AG04450 (cell line): ENCODE measurements around the gene CCNT1. TPM values are rescaled to one million over a fixed set of nuclear protein-coding genes. Genes with fewer than 3 reads are reported as not detected.
"Not testable (repeated sequence)": the region's sequence is repeated elsewhere in the genome, so short reads cannot be mapped to it uniquely, and the experiment has no call there.

Source experiments
- CTCF ChIA-PET: fragments of 300-600, 350-600 bp; formaldehyde crosslinking; extraction: SDS; loops from one replicate; lab custom pipeline; 2022; ENCODE audit warnings: antibody characterized with exemption, inconsistent platforms; lab: Charles Lee
- POLR2A ChIA-PET: fragments of 350-600 bp; formaldehyde crosslinking; extraction: SDS; loops from one replicate; lab custom pipeline; 2021; ENCODE audit warnings: antibody characterized with exemption, inconsistent platforms; lab: Yijun Ruan, JAX
- DNase-seq: peaks from one replicate; pipeline ENCODE4 v3.0.0-alpha.2; 2011; ENCODE audit warnings: low read depth, low spot score
- H3K27ac ChIP-seq: one replicate; pipeline ENCODE4 v1.5.1; 2012; ENCODE audit warnings: low read depth, low read length, control low read depth
- H3K27me3 ChIP-seq: one replicate; pipeline ENCODE4 v1.6.0; 2012; ENCODE audit warnings: low read length; ENCODE audit not compliant: control insufficient read depth, insufficient read depth
- H3K4me3 ChIP-seq: 2 replicates; pipeline ENCODE4 v1.5.1; 2011; ENCODE audit warnings: mild to moderate bottlenecking, low read depth, low read length, control low read depth
- H3K9me3 ChIP-seq: 2 replicates; pipeline ENCODE4 v1.5.1; 2012; ENCODE audit warnings: low read length; ENCODE audit not compliant: control insufficient read depth, insufficient read depth
- polyA plus RNA-seq: library from polyadenylated mRNA; depleted of rRNA; stranded (reverse); fragments of >200 nt; gene quantifications from 2 replicates; pipeline ENCODE4 v1.2.3, GENCODE V29; 2011
- TF ChIP-seq, protein P1 (sequence below): IDR thresholded peaks from 2 replicates; pipeline ENCODE4 v1.5.1; 2011; ENCODE audit warnings: low read depth, low read length, control low read depth, inconsistent platforms

CCNT1 gene
- polyA plus RNA-seq, 1 experiment = 30.8 TPM

DNA sequence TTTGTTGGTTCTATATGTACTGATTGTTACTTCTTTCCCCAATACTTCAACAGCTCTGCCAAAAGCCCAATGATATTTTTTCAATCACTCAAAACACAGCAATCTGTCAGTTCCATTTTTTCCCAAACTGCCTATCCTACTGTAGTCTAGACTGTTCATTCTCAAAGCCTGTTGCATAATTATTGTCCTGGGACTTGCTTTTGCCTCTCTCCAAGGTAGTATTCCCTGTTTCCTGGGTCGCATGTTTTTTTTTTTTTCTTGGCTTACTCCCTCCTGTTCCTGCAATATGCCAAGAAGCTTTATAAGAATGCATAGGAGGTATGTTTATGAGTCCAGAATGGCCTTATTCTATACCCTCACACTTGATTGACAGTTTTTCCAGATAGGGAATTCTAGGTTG, 19.9 kb upstream of the CCNT1 start:
- DNase-seq = no peak
- Histone ChIP-seq H3K9me3 (no peaks in the 10 kb centered on the region; the same call in 1 of the 2 replicates), H3K4me3 (no peak overlapping the region), H3K27me3 (peaks cover 25% of the 10 kb centered on the region), H3K27ac (no peak overlapping the region)
- TF ChIP-seq, protein P1, sequence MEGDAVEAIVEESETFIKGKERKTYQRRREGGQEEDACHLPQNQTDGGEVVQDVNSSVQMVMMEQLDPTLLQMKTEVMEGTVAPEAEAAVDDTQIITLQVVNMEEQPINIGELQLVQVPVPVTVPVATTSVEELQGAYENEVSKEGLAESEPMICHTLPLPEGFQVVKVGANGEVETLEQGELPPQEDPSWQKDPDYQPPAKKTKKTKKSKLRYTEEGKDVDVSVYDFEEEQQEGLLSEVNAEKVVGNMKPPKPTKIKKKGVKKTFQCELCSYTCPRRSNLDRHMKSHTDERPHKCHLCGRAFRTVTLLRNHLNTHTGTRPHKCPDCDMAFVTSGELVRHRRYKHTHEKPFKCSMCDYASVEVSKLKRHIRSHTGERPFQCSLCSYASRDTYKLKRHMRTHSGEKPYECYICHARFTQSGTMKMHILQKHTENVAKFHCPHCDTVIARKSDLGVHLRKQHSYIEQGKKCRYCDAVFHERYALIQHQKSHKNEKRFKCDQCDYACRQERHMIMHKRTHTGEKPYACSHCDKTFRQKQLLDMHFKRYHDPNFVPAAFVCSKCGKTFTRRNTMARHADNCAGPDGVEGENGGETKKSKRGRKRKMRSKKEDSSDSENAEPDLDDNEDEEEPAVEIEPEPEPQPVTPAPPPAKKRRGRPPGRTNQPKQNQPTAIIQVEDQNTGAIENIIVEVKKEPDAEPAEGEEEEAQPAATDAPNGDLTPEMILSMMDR = no peak
- CTCF ChIA-PET = interaction anchor here (0.5 to 4.1 kb wide), 2 partner anchors 17 to 155 kb away, joined by 3 to 28 read pairs; no protein-coding TSS in a partner anchor
- POLR2A ChIA-PET = no interaction called here

DNA sequence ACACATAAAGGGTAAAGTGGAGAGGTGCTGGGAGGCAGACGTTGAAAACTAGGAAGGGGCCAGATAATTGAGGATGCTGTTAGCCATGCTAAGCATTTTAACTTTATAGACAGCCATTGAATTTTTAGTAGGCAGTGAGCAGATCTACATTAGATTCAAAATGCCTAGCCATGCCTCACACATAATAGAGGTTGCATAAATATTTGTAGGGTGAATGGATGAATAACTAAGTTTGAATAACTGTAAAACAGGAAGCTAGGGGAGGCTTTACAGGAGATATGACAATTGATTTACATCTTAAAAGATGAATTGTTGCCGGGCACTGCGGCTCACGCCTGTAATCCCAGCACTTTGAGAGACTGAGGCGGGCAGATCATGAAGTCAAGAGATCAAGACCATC, 12.3 kb upstream of the CCNT1 start:
- no peak overlapping the region for H3K4me3 ChIP-seq

DNA sequence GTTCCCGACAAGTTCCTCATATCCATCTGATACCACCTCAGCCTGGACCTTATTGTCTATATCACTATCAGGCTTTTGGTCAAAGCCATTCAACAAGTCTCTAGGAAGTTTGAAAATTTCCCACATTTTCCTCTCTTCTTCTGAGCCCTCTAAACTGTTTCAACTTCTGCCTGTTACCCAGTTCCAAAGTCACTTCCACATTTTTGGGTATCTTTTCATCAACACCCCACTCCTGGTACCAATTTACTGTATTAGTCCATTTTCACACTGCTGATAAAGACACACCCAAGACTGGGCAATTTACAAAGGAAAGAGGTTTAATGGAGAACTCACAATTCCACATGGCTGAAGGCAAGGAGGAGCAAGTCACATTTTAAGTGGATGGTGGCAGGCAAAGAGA, 4.2 kb upstream of the CCNT1 start:
- H3K27me3 ChIP-seq, CTCF ChIA-PET, POLR2A ChIA-PET, H3K27ac ChIP-seq, H3K4me3 ChIP-seq, DNase-seq, H3K9me3 ChIP-seq: not testable (repeated sequence)

More for the DNA sequence above, 12.3 kb upstream of the CCNT1 start:
- no peak for DNase-seq
- TF ChIP-seq, protein P1 = no peak
- no peaks in the 10 kb centered on the region for H3K9me3 ChIP-seq
- ChIA-PET CTCF (no interaction called here), POLR2A (no interaction called here)
- H3K27ac ChIP-seq = no peak overlapping the region
- no peaks in the 10 kb centered on the region for H3K27me3 ChIP-seq

DNA sequence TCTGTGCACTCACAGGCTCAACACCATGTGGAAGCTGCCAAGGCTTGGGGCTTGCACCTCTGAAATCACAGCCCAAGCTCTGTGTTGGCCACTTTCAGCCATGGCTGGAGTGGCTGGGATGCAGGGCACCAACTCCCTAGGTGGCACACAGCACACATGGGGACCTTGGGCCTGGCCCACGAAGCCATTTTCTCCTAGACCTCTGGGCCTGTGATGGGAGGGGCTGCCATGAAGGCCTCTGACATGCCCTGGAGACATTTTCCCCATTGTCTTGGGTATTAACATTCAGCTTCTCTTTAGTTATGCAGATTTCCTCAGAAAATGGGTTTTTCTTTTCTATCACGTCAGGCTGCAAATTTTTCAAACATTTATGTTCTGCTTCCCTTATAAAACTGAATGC, 3.7 kb upstream of the CCNT1 start:
- H3K4me3 ChIP-seq, POLR2A ChIA-PET, H3K27me3 ChIP-seq, DNase-seq, CTCF ChIA-PET, H3K27ac ChIP-seq, H3K9me3 ChIP-seq: not testable (repeated sequence)

DNA sequence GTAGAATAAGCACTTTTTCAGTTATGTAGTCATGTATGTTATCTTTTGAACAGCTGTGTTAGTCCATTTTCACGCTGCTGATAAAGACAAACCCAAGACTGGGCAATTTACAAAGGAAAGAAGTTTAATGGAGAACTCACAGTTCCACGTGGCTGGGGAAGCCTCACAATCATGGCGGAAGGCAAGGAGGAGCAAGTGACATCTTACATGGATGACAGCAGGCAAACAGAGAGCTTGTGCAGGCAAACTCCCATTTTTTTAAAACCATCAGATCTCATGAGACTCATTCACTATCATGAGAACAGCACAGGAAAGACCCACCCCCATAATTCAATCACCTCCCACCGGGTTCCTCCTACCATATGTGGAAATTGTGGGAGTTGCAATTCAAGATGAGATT, 2.5 kb upstream of the CCNT1 start:
- H3K27me3 ChIP-seq, H3K4me3 ChIP-seq, POLR2A ChIA-PET, CTCF ChIA-PET, H3K27ac ChIP-seq, DNase-seq, H3K9me3 ChIP-seq: not testable (repeated sequence)

DNA sequence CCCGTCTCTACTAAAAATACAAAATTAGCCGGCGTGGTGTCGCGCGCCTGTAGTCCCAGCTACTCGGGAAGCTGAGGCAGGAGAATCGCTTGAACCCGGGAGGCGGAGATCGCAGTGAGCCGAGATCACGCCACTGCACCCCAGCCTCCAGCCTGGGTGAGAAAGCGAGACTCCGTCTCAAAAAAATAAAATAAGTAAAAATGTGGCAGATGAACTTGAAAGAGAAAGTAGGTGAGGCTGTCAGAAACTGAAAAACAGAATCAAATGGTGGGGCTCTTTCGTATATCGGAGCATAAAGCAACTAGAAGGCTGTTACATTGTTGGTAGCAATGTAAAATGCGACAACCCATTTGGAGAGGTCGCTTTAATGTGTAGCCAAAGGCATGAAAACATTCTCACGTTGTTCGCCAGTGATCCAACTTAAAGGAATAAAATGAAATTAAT, 767 bp upstream of the CCNT1 start:
- Histone ChIP-seq H3K27me3 (no peaks in the 10 kb centered on the region), H3K4me3 (peak overlapping the region; percentile 60), H3K9me3 (peaks cover 8% of the 10 kb centered on the region), H3K27ac (peak overlapping the region; percentile 97)
- ChIA-PET CTCF (no interaction called here), POLR2A (no interaction called here)
- TF ChIP-seq, protein P1 = no peak
- no peak for DNase-seq

DNA sequence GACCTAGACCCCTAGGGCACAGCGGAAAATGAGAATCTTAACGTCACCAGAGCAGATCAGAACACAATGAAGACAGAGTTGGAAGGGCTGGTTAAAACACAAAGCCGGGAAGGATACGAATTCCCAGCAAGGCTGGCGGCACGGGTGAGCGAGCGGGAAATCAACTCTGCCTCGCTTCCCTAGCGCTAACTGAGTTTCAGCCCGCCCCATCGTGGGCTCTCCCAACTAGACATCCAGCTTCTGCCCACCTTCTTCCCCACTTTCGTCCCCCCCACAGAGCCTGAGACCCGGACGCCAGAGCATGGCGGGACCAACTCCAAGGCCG, 377 bp downstream of the CCNT1 start:
- CTCF ChIA-PET = interaction anchor here (0.7 to 2.8 kb wide), 3 partner anchors 37 to 527 kb away, joined by 3 to 10 read pairs (median 4); no protein-coding TSS in a partner anchor

More for the DNA sequence above, 377 bp downstream of the CCNT1 start:
- H3K27ac ChIP-seq = peak overlapping the region; percentile 97
- POLR2A ChIA-PET = no interaction called here
- DNase-seq = no peak
- H3K4me3 ChIP-seq = peak overlapping the region; percentile 95
- peaks cover 8% of the 10 kb centered on the region for H3K9me3 ChIP-seq
- TF ChIP-seq, protein P1 = no peak
- no peaks in the 10 kb centered on the region for H3K27me3 ChIP-seq
